ENCODE data around the gene TNFRSF18. TPM values are rescaled to one million over a fixed set of nuclear protein-coding genes. Genes with fewer than 3 reads are reported as not detected.

TNFRSF18 gene
- polyA plus RNA-seq, 1 experiment: 0.40 TPM

- no peak for TF ChIP-seq CTCF (IDR thresholded peaks at IDR 0.05; ENCODE audit: insufficient read depth, low read depth, low read length)
- Histone ChIP-seq H3K36me3 (ENCODE audit: control insufficient read depth, insufficient read depth, low read length) (peaks cover 2% of the 10 kb centered on the region; the same call in 1 of the 2 replicates), H3K4me3 (ENCODE audit: low read depth, low read length) (no peak overlapping the region), H3K27me3 (ENCODE audit: control insufficient read depth, insufficient read depth, low read length) (no peaks in the 10 kb centered on the region)
- POLR2A ChIA-PET: no interaction called here
- no peak for DNase-seq (ENCODE audit: low read depth)
- CTCF ChIA-PET: interaction anchor here (1.4 to 1.6 kb wide), 2 partner anchors 115 to 116 kb away, joined by 4 to 5 read pairs; no protein-coding TSS in a partner anchor
Measured at GRCh38 chr1:1236945-1237873, 30.8 kb upstream of the TNFRSF18 start.

GRCh38 chr1:1236176-1236763, 29.9 kb upstream of the TNFRSF18 start:
- Histone ChIP-seq H3K27me3 (ENCODE audit: control insufficient read depth, insufficient read depth, low read length) (no peaks in the 10 kb centered on the region), H3K36me3 (ENCODE audit: control insufficient read depth, insufficient read depth, low read length) (peaks cover 2% of the 10 kb centered on the region; the same call in 1 of the 2 replicates), H3K4me3 (ENCODE audit: low read depth, low read length) (no peak overlapping the region)
- ChIA-PET CTCF (interaction anchor here (1.4 to 1.6 kb wide), 2 partner anchors 114 to 116 kb away, joined by 4 to 5 read pairs; no protein-coding TSS in a partner anchor), POLR2A (no interaction called here)
- DNase-seq (ENCODE audit: low read depth): no peak
- TF ChIP-seq CTCF (IDR thresholded peaks at IDR 0.05; ENCODE audit: insufficient read depth, low read depth, low read length): no peak

GRCh38 chr1:1235016-1235744, 28.8 kb upstream of the TNFRSF18 start:
- H3K27me3 ChIP-seq (ENCODE audit: control insufficient read depth, insufficient read depth, low read length): no peaks in the 10 kb centered on the region
- CTCF ChIA-PET: interaction anchor here (1.3 to 1.6 kb wide), 2 partner anchors 112 to 113 kb away, joined by 4 to 5 read pairs; no protein-coding TSS in a partner anchor
- H3K4me3 ChIP-seq (ENCODE audit: low read depth, low read length): no peak overlapping the region
- POLR2A ChIA-PET: no interaction called here
- DNase-seq (ENCODE audit: low read depth): no peak
- peaks cover 2% of the 10 kb centered on the region for H3K36me3 ChIP-seq (ENCODE audit: control insufficient read depth, insufficient read depth, low read length)
- TF ChIP-seq CTCF (IDR thresholded peaks at IDR 0.05; ENCODE audit: insufficient read depth, low read depth, low read length): no peak

GRCh38 chr1:1234180-1234808, 27.9 kb upstream of the TNFRSF18 start:
- ChIA-PET POLR2A (no interaction called here), CTCF (interaction anchor here (0.5 to 1.3 kb wide), 2 partner anchors 38 to 112 kb away, joined by 3 to 4 read pairs; no protein-coding TSS in a partner anchor)
- no peaks in the 10 kb centered on the region for H3K27me3 ChIP-seq (ENCODE audit: control insufficient read depth, insufficient read depth, low read length)
- no peak for TF ChIP-seq CTCF (IDR thresholded peaks at IDR 0.05; ENCODE audit: insufficient read depth, low read depth, low read length)
- H3K36me3 ChIP-seq (ENCODE audit: control insufficient read depth, insufficient read depth, low read length): peaks cover 5% of the 10 kb centered on the region
- DNase-seq (ENCODE audit: low read depth): no peak
- no peak overlapping the region for H3K4me3 ChIP-seq (ENCODE audit: low read depth, low read length)
